Activated T-cell treated with anti-CD3 and anti-CD28 coated beads, Interleukin-2, amount 50 U/mL, for 72 hours (primary cell): ENCODE data around the gene BBLN. TPM values are rescaled to one million over a fixed set of nuclear protein-coding genes. Genes with fewer than 3 reads are reported as not detected.
"Not testable (repeated sequence)": the region's sequence is repeated elsewhere in the genome, so short reads cannot be mapped to it uniquely, and the experiment has no call there.

Experiments
- ATAC-seq, 2 donors: fragments of 150-1000 bp; cut with Tn5 transposase; replicated peaks in 1 of 2; 2 replicates each; pipeline ENCODE4 v1.10.0; 2021; ENCODE audit warnings: moderate library complexity in 2 of 2, mild to moderate bottlenecking in 1 of 2
- DNase-seq, 2 donors: peaks; one replicate each; pipeline ENCODE4 v3.0.0; 2021 to 2022; ENCODE audit warnings: mixed read lengths in 1 of 2
- H3K27ac Mint-ChIP-seq: one replicate; pipeline ENCODE4 v1.8.0; 2022; ENCODE audit warnings: mild to moderate bottlenecking, moderate library complexity, mixed read lengths
- H3K27me3 Mint-ChIP-seq: one replicate; pipeline ENCODE4 v1.8.0; 2022; ENCODE audit warnings: low read depth, mixed read lengths
- H3K36me3 Mint-ChIP-seq, 2 donors: one replicate each; pipeline ENCODE4 v1.8.0; 2022; ENCODE audit warnings: mixed read lengths in 2 of 2, mild to moderate bottlenecking in 1 of 2; ENCODE audit not compliant: insufficient read depth in 2 of 2
- H3K4me1 Mint-ChIP-seq: one replicate; pipeline ENCODE4 v1.8.0; 2022; ENCODE audit warnings: low read depth, mixed read lengths
- H3K4me3 Mint-ChIP-seq, 2 donors: one replicate each; pipeline ENCODE4 v1.8.0; 2022; ENCODE audit warnings: mild to moderate bottlenecking in 2 of 2, mixed read lengths in 2 of 2, moderate library complexity in 2 of 2
- H3K9me3 Mint-ChIP-seq, 2 donors: one replicate each; pipeline ENCODE4 v1.8.0; 2022; ENCODE audit warnings: mixed read lengths in 2 of 2
- total RNA-seq, 2 donors: library from RNA; stranded (reverse); gene quantifications; one replicate each; pipeline ENCODE4 v1.2.3, GENCODE V29; 2022

BBLN gene, protein sequence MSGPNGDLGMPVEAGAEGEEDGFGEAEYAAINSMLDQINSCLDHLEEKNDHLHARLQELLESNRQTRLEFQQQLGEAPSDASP
- total RNA-seq, result 10 to 100 TPM; 72.9 to 81.4 TPM

DNA sequence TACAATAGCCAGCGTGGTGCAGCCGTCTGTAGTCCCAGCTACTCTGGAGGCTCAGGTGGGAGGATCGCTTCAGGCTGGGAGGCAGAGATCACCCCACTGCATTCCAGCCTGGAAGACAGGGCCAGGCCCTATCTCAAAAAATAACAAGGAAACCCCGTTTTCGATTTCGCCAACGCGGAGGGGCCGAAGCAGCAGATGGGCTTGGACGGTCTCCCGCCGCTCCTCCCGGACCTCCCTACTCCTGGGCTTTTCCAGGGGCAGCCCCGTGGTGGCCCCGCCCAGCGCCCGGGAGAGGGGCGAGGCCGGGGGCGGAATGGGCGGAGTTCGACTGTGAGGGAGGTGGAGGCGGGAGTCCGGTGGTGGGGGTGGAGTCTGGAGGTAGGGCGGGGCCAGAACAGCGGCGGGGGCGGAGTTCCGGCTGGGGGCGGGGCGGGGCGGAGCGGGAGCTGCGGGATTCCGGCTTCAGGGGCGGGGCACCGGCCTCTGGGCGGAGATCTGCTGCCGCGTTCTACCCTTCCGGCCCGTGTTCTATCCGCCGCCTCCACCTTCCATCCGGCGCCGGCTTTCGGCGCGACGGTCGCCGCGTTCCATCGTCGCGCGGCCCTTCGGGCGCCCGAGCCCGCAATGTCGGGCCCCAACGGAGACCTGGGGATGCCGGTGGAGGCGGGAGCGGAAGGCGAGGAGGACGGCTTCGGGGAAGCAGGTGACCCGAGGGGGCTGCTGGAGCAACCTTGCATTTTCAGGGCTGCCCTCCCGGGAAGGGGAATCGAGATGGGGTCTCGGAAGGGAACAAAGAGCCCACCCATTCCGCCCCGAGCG, at the start of gene BBLN:
Gene BBLN, plus strand, starts transcription at position 482 of the 819 bp plus-strand sequence. Its CDS starts 143 bp downstream, at position 625.
- Mint-ChIP-seq H3K27ac (peak within 1 kb of the TSS; percentile 82), H3K9me3 (no peaks in the 10 kb centered on the region)

DNA sequence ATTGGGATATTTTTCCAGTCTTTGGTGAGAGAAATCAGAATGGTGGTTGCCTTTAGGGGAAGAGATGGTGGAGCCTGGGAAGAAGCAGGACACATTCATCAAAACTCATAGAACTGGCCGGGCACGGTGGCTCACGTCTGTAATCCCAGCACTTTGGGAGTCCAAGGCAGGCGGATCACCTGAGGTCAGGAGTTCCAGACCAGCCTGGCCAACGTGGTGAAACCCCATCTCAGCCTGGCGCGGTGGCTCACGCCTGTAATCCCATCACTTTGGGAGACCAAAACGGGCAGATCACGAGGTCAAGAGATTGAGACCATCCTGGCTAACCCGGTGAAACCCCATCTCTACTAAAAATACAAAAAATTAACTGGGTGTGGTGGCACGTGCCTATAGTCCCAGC, 48.3 kb upstream of the BBLN start:
- not testable (repeated sequence) for ATAC-seq, H3K36me3 Mint-ChIP-seq, H3K9me3 Mint-ChIP-seq, H3K27ac Mint-ChIP-seq, H3K4me3 Mint-ChIP-seq, DNase-seq, H3K4me1 Mint-ChIP-seq, H3K27me3 Mint-ChIP-seq

More for the DNA sequence above, at the start of gene BBLN:
- ATAC-seq (peak; percentile 93), DNase-seq (peak; percentile 96 to 97)
- Mint-ChIP-seq H3K27me3 (no peaks in the 10 kb centered on the region), H3K4me3 (peak within 1 kb of the TSS; percentile 86 to 90), H3K4me1 (peaks cover 20% of the 10 kb centered on the region), H3K36me3 (no peaks in the 10 kb centered on the region)

DNA sequence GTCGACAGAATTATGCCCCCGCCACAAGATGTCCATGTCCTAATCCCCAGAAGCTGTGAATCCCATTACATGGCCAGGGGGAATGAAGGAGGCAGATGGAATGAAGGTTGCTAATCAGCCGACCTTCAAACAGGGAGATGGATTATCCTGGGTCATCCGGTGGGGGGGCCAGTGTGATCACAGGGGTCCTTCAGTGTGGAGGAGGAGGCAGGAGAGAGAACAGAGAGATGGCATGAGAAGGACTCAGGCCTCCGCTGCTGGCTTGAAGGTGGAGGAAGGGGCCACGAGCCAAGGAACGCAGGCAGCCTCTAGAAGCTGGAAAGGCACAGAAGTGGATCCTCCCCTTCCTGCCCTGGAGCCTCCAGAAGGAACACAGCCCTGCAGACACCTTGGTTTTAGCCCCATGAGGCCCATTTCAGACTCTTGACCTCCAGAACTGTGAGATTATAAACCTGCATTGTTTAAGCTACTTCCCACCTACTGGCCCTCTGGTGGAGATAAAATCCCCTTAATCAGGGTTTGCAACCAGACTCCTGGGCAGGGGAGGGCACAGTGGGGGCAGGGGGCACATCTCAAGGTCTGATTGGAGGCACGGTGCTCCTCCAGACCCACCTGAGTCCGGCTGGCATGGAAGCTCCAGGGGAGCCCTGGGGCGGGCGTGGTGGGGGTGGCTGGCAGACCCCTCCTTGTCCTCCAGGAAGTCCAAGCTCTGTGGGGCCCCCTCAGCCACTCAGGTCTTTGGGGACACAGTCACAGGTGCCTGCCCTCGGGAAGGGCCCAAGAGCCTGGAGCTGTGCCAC, 46.3 kb upstream of the BBLN start:
- H3K4me1 Mint-ChIP-seq, result peaks cover 5% of the 10 kb centered on the region
- ATAC-seq (no peak), DNase-seq (no peak)
- H3K27ac Mint-ChIP-seq, result no peak overlapping the region
- H3K4me3 Mint-ChIP-seq, result no peak overlapping the region
- no peaks in the 10 kb centered on the region for H3K9me3 Mint-ChIP-seq
- no peaks in the 10 kb centered on the region for H3K27me3 Mint-ChIP-seq
- peaks cover 0 to 3% of the 10 kb centered on the region in 2 donors for H3K36me3 Mint-ChIP-seq

DNA sequence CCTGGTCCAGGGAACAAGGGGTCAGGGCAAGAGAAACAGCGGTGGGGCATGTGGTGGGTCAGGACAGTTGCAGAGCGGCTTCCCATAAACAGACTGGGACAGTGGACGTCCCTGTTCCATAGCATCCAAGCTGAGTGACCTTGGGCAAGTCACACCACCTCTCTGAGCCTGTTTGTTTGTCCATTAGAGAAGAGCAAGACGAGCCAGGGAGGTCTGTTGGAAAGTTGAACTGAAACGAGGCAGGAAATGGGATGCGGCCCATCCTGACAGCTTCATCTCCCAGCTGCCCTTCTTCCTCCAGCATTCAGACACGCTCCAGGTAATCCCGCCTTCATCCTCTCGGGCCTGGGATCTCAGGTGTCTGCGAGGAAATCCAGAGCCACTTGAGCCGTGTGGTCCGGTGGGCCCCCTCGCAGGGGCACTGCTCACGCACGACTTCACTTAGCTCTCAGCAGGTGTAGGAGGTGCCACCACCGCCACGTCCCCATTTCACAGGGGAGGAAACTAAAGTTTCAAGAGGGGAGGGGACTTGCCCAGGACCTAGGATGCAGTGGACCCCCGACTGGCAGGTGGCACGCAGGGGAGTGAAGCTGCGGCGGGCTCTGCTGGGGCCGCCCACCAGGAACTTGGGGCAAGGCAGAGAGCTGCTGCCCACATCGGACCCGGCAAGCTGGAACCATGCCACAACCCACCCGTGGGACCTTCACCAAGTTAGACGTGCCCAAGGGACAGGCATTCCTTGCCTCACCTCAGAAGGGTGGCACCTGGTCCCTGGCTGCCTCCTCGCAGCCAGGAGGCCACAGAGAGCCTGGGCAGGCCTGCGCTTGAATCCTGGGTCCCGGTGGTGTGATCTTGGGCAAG, 45.5 kb upstream of the BBLN start:
- Mint-ChIP-seq H3K36me3 (peaks cover 0 to 3% of the 10 kb centered on the region in 2 donors), H3K4me3 (no peak overlapping the region), H3K9me3 (no peaks in the 10 kb centered on the region), H3K4me1 (peaks cover 5% of the 10 kb centered on the region), H3K27ac (no peak overlapping the region), H3K27me3 (no peaks in the 10 kb centered on the region)
- DNase-seq, result no peak
- ATAC-seq, result no peak

DNA sequence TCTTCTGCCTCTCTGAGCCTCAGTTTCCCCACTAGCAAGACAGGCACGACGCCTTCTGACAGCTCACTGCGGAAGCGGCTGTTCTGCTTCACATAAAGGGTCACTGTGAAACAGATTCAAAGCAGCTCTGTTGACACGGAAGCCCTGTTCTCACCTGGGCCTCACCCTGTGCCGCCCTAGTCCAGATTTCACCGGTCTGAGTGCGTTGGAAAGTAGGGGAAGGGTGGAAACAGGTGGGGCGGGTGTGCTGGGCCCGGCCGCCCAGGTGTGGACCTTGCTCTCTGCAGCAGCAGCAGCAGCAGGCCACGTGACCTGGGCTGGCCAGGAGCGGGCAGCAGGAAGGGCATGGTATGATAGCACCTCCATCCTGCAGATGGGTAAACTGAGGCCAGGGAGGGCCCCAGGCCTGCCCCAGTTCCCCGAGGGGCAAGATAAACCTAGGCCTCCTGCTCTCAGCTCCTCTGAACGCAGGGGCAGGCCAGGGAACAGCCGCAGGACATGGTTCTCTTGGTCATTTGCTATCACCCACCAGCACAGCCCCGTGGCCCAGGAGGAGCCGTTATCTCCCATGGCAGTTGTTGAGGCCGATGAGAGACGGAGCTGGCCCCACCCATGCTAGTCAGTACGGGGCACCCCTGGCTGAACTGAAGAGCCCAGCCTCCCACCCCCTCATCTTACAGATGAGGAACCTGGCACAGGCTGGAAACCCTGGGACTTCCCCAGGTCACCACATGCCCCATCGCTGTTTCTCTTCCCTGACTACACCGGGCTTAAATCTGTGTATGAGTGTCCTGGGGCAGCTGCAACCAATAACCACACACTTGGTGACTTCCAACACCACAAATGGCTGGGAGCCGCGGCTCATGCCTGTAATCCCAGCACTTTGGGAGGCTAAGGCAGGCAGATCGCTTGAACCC, 44.6 kb upstream of the BBLN start:
- Mint-ChIP-seq H3K27me3 (no peaks in the 10 kb centered on the region), H3K27ac (no peak overlapping the region), H3K4me3 (no peak overlapping the region), H3K4me1 (peaks cover 5% of the 10 kb centered on the region), H3K36me3 (peaks cover 0 to 3% of the 10 kb centered on the region in 2 donors), H3K9me3 (no peaks in the 10 kb centered on the region)
- ATAC-seq, result peak; percentile 21 to 25
- DNase-seq, result no peak

DNA sequence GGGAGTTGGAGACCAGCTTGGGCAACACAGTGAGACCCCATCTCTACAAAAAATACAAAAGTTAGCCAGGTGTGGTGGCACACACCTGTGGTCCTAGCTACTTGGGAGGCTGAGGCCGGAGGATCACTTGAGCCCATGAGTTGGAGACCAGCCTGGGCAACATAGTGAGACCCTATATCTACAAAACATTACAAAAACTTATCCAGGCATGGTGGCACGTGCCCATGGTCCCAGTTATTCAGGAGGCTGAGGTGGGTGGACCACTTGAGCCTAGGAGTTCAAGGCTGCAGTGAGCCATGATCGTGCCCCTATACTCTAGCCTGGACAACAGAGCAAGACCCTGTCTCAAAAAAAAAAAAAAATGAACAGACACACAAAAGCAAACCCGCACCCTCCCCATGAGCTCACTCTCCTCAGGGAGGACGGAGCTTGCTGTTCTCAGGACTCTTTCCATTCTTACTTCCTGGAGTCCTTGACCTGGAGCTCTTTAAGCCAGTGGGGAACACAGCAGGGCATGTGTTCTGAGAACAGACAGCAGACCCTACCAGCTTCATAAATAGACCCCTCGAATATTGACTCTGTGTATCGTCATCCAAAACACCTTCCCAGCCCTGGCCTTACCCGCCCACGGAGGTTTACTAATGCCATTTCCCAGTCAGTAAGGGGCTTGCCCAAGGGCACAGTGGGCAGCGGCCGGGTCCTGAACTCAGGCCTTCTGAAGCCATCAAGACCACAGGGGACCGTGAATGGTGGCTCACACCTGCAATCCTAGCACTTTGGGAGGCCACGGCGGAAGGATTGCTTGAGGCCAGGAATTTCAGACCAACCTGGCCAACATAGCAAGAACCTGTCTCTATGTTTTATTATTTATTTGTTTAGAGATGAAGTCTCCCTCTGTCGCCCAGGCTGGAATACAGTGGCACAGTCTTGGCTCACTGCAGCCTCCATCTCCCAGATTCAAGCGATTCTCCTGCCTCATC, 43.7 kb upstream of the BBLN start:
- DNase-seq (no peak), ATAC-seq (no peak)
- Mint-ChIP-seq H3K4me3 (no peak overlapping the region), H3K4me1 (peaks cover 5% of the 10 kb centered on the region), H3K27ac (no peak overlapping the region), H3K36me3 (peaks cover 0 to 3% of the 10 kb centered on the region in 2 donors), H3K27me3 (no peaks in the 10 kb centered on the region), H3K9me3 (no peaks in the 10 kb centered on the region)

DNA sequence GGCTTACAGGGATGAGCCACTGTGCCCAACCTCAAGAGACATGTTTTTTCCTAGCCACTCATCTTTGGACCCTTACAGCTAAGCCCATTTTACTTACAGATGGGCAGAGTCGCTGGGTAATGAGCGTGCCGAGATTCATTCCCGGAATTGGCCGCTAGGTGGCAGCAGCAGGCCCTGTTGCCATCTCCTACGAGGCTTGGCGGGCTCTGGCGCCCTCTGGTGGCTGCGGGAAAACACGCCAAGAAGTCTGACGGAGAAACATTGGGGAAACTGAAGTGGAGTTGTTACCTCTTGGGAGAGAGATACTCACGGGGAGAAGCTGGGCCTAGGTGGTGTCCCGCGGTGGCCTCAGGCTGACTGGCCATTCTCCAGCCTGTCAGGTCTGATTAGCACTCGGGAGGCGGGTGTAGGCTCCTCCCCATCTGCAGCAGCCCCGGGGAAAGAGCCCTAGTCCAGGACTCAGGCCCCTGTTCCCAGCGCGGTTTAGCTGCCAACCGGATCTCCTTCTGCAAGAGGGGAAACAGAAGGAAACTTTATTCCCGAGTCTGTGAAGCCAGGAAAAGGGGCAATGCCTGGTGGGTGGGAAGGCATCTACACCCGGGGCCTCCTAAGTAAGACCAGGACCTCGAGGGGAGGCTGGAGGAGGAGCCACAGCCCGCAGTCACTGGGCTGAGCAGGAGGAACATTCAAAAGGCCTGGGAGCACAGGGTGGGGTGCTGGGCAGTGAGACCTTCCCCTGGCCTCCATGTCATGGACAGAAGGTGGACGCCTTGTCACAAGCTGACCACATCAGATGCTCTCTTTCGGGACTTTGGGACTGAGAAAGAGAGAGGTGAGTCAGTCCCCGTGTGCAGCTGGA, 42.2 kb upstream of the BBLN start:
- Mint-ChIP-seq H3K27ac (no peak overlapping the region), H3K4me3 (peak overlapping the region in 1 of 2 donors; percentile 9), H3K9me3 (no peaks in the 10 kb centered on the region), H3K36me3 (peaks cover 0 to 3% of the 10 kb centered on the region in 2 donors), H3K27me3 (no peaks in the 10 kb centered on the region), H3K4me1 (peaks cover 5% of the 10 kb centered on the region)
- DNase-seq (peak; percentile 95 to 98), ATAC-seq (peak; percentile 80 to 82)

DNA sequence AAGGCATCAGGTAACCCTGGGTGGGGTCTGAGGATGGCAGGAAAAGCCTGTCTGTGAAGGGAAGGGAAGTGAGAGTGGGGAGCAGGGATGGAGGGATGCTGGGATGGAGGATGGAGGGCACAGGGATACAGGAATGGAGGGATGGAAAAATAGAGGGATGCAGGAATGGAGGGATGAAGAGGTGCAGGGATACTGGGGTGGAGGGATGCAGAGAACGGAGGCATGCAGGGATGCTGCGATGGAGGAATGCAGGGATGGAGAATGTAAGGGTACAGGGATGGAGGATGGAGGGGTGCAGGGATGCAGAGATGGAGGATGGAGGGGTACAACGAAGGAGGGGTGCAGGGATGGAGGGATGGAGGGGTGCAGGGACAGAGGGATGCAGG, 41.6 kb upstream of the BBLN start:
- peaks cover 5% of the 10 kb centered on the region for H3K4me1 Mint-ChIP-seq
- H3K27ac Mint-ChIP-seq, result no peak overlapping the region
- ATAC-seq (no peak), DNase-seq (no peak)
- H3K4me3 Mint-ChIP-seq, result no peak overlapping the region
- H3K27me3 Mint-ChIP-seq, result no peaks in the 10 kb centered on the region
- peaks cover 0 to under 1% of the 10 kb centered on the region in 2 donors for H3K36me3 Mint-ChIP-seq
- no peaks in the 10 kb centered on the region for H3K9me3 Mint-ChIP-seq

DNA sequence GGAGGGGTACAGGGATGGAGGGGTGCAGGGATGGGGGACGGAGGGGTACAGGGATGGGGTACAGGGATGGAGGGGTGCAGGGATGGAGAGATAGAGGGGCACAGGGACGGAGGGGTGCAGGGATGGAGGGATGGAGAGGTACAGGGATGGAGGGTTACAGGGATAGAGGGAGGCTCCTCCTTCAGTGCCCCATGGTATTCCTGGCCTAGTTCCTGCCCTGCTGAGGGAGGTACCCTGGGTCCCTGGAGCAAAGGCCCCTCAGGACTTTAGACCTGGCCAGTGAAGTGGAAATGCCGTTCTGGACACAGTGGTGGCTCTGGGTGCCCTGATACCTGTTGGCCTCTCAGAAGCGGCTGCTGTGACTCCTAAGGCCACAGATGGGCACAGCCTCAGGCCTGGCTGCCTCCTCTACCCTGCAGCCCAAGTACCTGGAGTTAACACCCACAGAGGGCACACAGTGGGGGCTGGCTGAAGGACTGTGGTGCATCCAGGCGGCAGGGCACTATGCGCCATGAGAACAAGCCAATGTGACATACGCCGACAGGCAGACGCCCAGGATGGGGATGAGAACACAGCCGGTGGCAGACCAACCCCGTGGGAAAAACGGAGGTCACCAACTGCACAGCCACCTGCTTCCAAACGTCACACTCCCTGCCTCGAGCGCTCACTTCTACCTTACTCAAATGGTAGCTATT, 40.9 kb upstream of the BBLN start:
- DNase-seq (no peak), ATAC-seq (no peak)
- H3K9me3 Mint-ChIP-seq, result no peaks in the 10 kb centered on the region
- no peak overlapping the region for H3K27ac Mint-ChIP-seq
- H3K36me3 Mint-ChIP-seq, result no peaks in the 10 kb centered on the region
- H3K4me3 Mint-ChIP-seq, result no peak overlapping the region
- peaks cover 5% of the 10 kb centered on the region for H3K4me1 Mint-ChIP-seq
- no peaks in the 10 kb centered on the region for H3K27me3 Mint-ChIP-seq

DNA sequence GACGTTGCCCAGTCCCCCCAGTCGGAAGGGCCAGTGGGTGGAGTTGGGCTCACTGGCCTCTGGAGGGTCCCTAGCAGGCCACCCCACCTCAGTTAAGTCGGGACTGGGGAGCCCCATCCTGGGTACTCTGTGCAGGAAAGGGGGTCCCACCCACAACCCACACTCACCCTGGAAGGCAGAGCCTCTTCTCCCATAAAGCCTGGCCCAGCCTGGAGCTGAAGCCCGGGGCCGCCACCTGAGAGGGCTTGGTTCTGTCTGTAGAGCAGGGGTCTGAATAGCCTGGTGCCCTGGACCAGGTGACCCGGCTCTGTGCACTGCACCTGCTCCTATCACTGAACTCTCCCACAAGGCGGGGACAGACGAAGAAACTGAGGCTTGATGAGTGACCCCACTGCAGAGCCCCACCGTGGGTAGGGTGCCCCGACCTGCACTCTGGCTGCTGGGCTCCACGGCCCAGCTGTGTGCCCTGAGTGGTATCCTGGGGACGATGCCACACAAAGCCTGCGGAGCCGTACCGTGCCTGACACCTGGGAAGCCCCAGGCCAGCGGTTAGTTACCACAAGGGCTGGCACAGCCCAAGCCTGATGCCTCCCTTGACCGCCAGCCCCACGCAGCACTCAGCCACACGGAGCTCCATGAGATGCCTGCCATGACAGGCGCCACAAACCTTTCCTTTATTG, 39.9 kb upstream of the BBLN start:
- DNase-seq (no peak), ATAC-seq (no peak)
- no peaks in the 10 kb centered on the region for H3K36me3 Mint-ChIP-seq
- H3K9me3 Mint-ChIP-seq, result no peaks in the 10 kb centered on the region
- H3K4me1 Mint-ChIP-seq, result peaks cover 11% of the 10 kb centered on the region
- no peaks in the 10 kb centered on the region for H3K27me3 Mint-ChIP-seq
- H3K4me3 Mint-ChIP-seq, result no peak overlapping the region
- H3K27ac Mint-ChIP-seq, result no peak overlapping the region
